ENCODE measurements around the gene ADAMTS2. TPM values are rescaled to one million over a fixed set of nuclear protein-coding genes. Genes with fewer than 3 reads are reported as not detected.

ADAMTS2 gene
- total and polyA plus RNA-seq, 2 of the 8 experiments (the other 6 are each of a cell fraction or from before 2014, with no cell fraction given) = 6.6 to 7.3 TPM

DNA sequence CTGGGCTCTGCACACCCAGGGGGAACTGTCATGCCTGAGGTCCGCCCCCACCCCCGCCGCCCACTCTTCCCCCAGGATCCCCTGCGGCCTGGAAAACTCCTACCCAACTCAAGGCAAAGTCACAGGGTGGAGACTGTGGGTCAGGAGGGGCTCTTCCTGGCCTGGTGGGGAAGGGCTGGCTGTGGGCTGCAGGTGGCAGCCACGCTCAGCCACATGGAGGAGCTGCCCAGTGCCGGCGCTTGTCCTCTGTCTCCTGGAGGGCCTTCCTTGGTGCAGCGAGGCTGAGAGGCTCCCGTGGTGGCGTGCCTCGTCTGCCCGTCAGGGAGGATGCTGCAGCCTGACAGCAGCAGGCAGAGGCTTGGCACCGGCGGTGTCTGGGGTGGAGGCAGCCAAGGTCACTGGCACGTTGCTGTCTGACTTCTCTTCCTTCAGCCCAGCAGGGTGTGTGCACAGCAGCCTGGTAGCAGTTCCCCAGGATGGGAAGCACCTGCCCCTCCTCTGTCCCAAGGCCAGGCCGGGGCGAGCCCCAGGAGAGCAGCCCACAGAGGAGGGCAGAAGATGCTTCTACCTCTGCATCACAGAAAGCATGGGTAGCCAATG lies 78.1 kb downstream of the ADAMTS2 start (continued):
- TF ChIP-seq, protein P1, sequence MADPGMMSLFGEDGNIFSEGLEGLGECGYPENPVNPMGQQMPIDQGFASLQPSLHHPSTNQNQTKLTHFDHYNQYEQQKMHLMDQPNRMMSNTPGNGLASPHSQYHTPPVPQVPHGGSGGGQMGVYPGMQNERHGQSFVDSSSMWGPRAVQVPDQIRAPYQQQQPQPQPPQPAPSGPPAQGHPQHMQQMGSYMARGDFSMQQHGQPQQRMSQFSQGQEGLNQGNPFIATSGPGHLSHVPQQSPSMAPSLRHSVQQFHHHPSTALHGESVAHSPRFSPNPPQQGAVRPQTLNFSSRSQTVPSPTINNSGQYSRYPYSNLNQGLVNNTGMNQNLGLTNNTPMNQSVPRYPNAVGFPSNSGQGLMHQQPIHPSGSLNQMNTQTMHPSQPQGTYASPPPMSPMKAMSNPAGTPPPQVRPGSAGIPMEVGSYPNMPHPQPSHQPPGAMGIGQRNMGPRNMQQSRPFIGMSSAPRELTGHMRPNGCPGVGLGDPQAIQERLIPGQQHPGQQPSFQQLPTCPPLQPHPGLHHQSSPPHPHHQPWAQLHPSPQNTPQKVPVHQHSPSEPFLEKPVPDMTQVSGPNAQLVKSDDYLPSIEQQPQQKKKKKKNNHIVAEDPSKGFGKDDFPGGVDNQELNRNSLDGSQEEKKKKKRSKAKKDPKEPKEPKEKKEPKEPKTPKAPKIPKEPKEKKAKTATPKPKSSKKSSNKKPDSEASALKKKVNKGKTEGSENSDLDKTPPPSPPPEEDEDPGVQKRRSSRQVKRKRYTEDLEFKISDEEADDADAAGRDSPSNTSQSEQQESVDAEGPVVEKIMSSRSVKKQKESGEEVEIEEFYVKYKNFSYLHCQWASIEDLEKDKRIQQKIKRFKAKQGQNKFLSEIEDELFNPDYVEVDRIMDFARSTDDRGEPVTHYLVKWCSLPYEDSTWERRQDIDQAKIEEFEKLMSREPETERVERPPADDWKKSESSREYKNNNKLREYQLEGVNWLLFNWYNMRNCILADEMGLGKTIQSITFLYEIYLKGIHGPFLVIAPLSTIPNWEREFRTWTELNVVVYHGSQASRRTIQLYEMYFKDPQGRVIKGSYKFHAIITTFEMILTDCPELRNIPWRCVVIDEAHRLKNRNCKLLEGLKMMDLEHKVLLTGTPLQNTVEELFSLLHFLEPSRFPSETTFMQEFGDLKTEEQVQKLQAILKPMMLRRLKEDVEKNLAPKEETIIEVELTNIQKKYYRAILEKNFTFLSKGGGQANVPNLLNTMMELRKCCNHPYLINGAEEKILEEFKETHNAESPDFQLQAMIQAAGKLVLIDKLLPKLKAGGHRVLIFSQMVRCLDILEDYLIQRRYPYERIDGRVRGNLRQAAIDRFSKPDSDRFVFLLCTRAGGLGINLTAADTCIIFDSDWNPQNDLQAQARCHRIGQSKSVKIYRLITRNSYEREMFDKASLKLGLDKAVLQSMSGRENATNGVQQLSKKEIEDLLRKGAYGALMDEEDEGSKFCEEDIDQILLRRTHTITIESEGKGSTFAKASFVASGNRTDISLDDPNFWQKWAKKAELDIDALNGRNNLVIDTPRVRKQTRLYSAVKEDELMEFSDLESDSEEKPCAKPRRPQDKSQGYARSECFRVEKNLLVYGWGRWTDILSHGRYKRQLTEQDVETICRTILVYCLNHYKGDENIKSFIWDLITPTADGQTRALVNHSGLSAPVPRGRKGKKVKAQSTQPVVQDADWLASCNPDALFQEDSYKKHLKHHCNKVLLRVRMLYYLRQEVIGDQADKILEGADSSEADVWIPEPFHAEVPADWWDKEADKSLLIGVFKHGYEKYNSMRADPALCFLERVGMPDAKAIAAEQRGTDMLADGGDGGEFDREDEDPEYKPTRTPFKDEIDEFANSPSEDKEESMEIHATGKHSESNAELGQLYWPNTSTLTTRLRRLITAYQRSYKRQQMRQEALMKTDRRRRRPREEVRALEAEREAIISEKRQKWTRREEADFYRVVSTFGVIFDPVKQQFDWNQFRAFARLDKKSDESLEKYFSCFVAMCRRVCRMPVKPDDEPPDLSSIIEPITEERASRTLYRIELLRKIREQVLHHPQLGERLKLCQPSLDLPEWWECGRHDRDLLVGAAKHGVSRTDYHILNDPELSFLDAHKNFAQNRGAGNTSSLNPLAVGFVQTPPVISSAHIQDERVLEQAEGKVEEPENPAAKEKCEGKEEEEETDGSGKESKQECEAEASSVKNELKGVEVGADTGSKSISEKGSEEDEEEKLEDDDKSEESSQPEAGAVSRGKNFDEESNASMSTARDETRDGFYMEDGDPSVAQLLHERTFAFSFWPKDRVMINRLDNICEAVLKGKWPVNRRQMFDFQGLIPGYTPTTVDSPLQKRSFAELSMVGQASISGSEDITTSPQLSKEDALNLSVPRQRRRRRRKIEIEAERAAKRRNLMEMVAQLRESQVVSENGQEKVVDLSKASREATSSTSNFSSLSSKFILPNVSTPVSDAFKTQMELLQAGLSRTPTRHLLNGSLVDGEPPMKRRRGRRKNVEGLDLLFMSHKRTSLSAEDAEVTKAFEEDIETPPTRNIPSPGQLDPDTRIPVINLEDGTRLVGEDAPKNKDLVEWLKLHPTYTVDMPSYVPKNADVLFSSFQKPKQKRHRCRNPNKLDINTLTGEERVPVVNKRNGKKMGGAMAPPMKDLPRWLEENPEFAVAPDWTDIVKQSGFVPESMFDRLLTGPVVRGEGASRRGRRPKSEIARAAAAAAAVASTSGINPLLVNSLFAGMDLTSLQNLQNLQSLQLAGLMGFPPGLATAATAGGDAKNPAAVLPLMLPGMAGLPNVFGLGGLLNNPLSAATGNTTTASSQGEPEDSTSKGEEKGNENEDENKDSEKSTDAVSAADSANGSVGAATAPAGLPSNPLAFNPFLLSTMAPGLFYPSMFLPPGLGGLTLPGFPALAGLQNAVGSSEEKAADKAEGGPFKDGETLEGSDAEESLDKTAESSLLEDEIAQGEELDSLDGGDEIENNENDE (IDR thresholded peaks at IDR 0.05; ENCODE audit: insufficient replicate concordance, low read length) = no peak
